Type B pancreatic cell (in vitro differentiated cells): ENCODE results near the gene RNU5D-1. TPM values are rescaled to one million over a fixed set of nuclear protein-coding genes. Genes with fewer than 3 reads are reported as not detected.
"Not testable (repeated sequence)": the region's sequence is repeated elsewhere in the genome, so short reads cannot be mapped to it uniquely, and the experiment has no call there.

Experiments used
- DNase-seq: peaks from one replicate; pipeline ENCODE4 v3.0.0; 2021; ENCODE audit warnings: mixed read lengths; ENCODE audit not compliant: unreplicated experiment; ENCODE audit errors: extremely low spot score
- H3K27ac Mint-ChIP-seq: 2 replicates; pipeline ENCODE4 v1.8.0; 2021; ENCODE audit warnings: mild to moderate bottlenecking, mixed read lengths
- H3K27me3 Mint-ChIP-seq: 2 replicates; pipeline ENCODE4 v1.8.0; 2021; ENCODE audit warnings: mixed read lengths
- H3K36me3 Mint-ChIP-seq: 2 replicates; pipeline ENCODE4 v1.8.0; 2021; ENCODE audit warnings: mixed read lengths
- H3K4me1 Mint-ChIP-seq: one replicate; pipeline ENCODE4 v1.8.0; 2021; ENCODE audit warnings: mixed read lengths; ENCODE audit not compliant: unreplicated experiment
- H3K4me3 Mint-ChIP-seq: 2 replicates; pipeline ENCODE4 v1.8.0; 2021; ENCODE audit warnings: mild to moderate bottlenecking, mixed read lengths
- H3K9me3 Mint-ChIP-seq: 2 replicates; pipeline ENCODE4 v1.8.0; 2021; ENCODE audit warnings: mixed read lengths
- total RNA-seq: library from RNA; stranded (reverse); gene quantifications from 2 replicates; pipeline ENCODE4 v1.2.1, GENCODE V29; 2021; ENCODE audit warnings: low replicate concordance
- TF ChIP-seq, protein P1 (sequence below): fragments of 200-600 bp; sonication (generic); conservative IDR thresholded peaks from 2 replicates; pipeline ENCODE4 v1.5.0; 2021; ENCODE audit warnings: antibody characterized with exemption, mild to moderate bottlenecking

RNU5D-1 gene
- total RNA-seq, 1 donor from 2014 or later = not detected

- no peak for DNase-seq
- Mint-ChIP-seq H3K36me3 (peaks cover 34% of the 10 kb centered on the region), H3K4me3 (peak overlapping the region; percentile 97), H3K27ac (peak overlapping the region; percentile 99), H3K9me3 (no peaks in the 10 kb centered on the region), H3K4me1 (peaks cover 31% of the 10 kb centered on the region), H3K27me3 (no peaks in the 10 kb centered on the region)
- TF ChIP-seq, protein P1, sequence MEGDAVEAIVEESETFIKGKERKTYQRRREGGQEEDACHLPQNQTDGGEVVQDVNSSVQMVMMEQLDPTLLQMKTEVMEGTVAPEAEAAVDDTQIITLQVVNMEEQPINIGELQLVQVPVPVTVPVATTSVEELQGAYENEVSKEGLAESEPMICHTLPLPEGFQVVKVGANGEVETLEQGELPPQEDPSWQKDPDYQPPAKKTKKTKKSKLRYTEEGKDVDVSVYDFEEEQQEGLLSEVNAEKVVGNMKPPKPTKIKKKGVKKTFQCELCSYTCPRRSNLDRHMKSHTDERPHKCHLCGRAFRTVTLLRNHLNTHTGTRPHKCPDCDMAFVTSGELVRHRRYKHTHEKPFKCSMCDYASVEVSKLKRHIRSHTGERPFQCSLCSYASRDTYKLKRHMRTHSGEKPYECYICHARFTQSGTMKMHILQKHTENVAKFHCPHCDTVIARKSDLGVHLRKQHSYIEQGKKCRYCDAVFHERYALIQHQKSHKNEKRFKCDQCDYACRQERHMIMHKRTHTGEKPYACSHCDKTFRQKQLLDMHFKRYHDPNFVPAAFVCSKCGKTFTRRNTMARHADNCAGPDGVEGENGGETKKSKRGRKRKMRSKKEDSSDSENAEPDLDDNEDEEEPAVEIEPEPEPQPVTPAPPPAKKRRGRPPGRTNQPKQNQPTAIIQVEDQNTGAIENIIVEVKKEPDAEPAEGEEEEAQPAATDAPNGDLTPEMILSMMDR = no peak
Observed at GRCh38 chr1:44776730-44777068, 45.7 kb upstream of the RNU5D-1 start.

GRCh38 chr1:44775930-44776729 is 45.2 kb upstream of the RNU5D-1 start:
- Mint-ChIP-seq H3K27ac (peak overlapping the region; percentile 99), H3K9me3 (no peaks in the 10 kb centered on the region), H3K4me3 (peak overlapping the region; percentile 97), H3K27me3 (no peaks in the 10 kb centered on the region), H3K36me3 (peaks cover 31% of the 10 kb centered on the region), H3K4me1 (peaks cover 31% of the 10 kb centered on the region)
- TF ChIP-seq, protein P1 = no peak
- DNase-seq = no peak

DNA sequence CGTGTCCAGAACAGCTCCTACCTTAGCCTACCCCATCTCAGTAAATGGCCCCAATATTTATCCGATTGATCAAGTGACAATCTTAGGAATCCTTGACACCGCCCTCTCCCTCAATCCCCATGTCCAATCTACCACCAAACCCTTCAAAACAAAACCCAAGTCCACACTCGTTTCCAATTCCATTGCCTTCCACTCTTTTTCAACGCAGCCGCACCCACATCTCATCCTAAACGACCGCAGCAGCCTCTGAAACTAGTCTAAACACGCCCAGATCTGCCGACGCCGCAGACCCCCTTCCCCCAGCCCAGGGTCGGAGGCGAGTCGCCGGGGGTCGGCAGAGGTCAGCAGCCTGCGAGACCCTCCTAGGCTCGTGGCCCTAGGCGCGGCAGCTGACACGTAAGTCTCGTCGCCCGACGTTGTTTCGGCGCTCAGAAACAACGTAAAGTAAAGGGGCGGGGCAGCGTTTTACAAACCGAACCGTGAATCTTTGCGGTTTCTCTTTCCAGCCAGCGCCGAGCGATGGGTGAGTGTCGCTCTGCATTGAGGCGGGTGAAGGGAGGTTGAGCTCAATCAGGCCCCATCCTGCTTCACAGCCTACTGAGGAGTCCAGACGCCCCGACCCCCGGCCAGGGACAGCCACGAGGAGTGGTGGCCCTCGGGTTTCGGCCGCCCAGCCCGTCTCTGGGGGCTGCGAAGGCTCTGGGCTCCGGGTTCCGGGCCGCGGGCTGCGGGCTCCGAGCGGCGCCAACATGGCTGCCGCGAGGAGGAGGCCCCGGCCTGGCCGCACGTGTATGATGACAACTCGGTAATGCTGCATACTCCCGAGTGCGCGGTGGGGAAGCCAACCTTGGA is 44.3 kb upstream of the RNU5D-1 start, which contains the start of gene RPS8:
Gene RPS8 (plus strand): TSS at position 463 of the 852 bp plus-strand sequence. CDS start 57 bp downstream, at position 520.
- H3K27ac Mint-ChIP-seq = peak within 1 kb of the TSS; percentile 99
- H3K9me3 Mint-ChIP-seq = no peaks in the 10 kb centered on the region
- peaks cover 31% of the 10 kb centered on the region for H3K4me1 Mint-ChIP-seq
- no peaks in the 10 kb centered on the region for H3K27me3 Mint-ChIP-seq
- peak within 1 kb of the TSS; percentile 97 for H3K4me3 Mint-ChIP-seq
- DNase-seq = peak; percentile 89
- H3K36me3 Mint-ChIP-seq = peaks cover 26% of the 10 kb centered on the region
- TF ChIP-seq, protein P1 = no peak

- H3K4me1 Mint-ChIP-seq, H3K9me3 Mint-ChIP-seq, H3K27ac Mint-ChIP-seq, DNase-seq, H3K27me3 Mint-ChIP-seq, H3K4me3 Mint-ChIP-seq: not testable (repeated sequence)
- peaks cover 13% of the 10 kb centered on the region for H3K36me3 Mint-ChIP-seq
Observed at GRCh38 chr1:44766421-44766820, 35.5 kb upstream of the RNU5D-1 start.

DNA sequence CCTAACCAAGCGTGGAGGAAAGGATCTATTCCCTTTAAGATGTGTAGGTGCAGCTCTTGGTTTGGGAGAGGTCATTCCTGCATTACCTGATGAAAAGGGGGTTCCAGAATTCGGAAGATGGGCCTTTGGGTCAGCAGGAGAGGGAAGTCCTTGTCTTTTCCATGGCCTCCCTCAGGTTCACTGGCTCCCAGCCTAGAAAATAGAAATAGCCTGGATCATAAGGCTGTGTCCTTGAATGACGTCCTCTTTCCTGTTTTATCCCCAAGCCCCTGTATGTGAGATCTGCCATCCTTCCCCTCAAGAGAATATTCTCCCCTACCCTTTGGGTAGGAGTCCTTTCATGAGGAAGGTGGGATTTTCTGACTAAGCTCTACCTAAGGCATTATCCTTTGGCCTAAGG is 29.9 kb upstream of the RNU5D-1 start:
- H3K27ac Mint-ChIP-seq = no peak overlapping the region
- no peaks in the 10 kb centered on the region for H3K4me1 Mint-ChIP-seq
- peaks cover 17% of the 10 kb centered on the region for H3K36me3 Mint-ChIP-seq

More for the DNA sequence above, 29.9 kb upstream of the RNU5D-1 start:
- no peak for DNase-seq
- H3K27me3 Mint-ChIP-seq = no peaks in the 10 kb centered on the region
- no peaks in the 10 kb centered on the region for H3K9me3 Mint-ChIP-seq
- no peak overlapping the region for H3K4me3 Mint-ChIP-seq
- TF ChIP-seq, protein P1 = no peak
